Smooth muscle cell (in vitro differentiated cells): ENCODE data around the gene GDAP1L1. TPM values are rescaled to one million over a fixed set of nuclear protein-coding genes. Genes with fewer than 3 reads are reported as not detected.

ENCODE experiments used
- DNase-seq: peaks from one replicate; lab custom pipeline; 2025; ENCODE audit not compliant: unreplicated experiment; lab: John Stamatoyannopoulos, UW
- H2AFZ ChIP-seq: fragments of 200-600 bp; sonication (generic); 2 replicates; pipeline ENCODE4 v1.6.0; 2016; ENCODE audit warnings: antibody characterized with exemption, low read depth, mild to moderate bottlenecking
- H3F3A ChIP-seq: fragments of 200-600 bp; sonication (generic); 2 replicates; pipeline ENCODE4 v1.6.0; 2017; ENCODE audit warnings: antibody characterized with exemption, low read depth
- H3K27ac ChIP-seq: fragments of 200-600 bp; sonication (generic); 2 replicates; pipeline ENCODE4 v1.5.1; 2016; ENCODE audit warnings: low read depth, mild to moderate bottlenecking
- H3K27me3 ChIP-seq: fragments of 200-600 bp; sonication (generic); 2 replicates; pipeline ENCODE4 v1.6.1; 2016; ENCODE audit warnings: low read depth, mild to moderate bottlenecking
- H3K36me3 ChIP-seq: fragments of 200-600 bp; sonication (generic); 2 replicates; pipeline ENCODE4 v1.5.1; 2016; ENCODE audit warnings: low read depth
- H3K4me1 ChIP-seq: fragments of 200-600 bp; sonication (generic); 2 replicates; pipeline ENCODE4 v1.5.1; 2016; ENCODE audit warnings: low read depth
- H3K4me2 ChIP-seq: fragments of 200-600 bp; sonication (generic); 2 replicates; pipeline ENCODE4 v1.6.0; 2016; ENCODE audit warnings: mild to moderate bottlenecking
- H3K4me3 ChIP-seq: fragments of 200-600 bp; sonication (generic); 2 replicates; pipeline ENCODE4 v1.5.1; 2016; ENCODE audit warnings: mild to moderate bottlenecking
- H3K79me2 ChIP-seq: fragments of 200-600 bp; sonication (generic); 2 replicates; pipeline ENCODE4 v1.6.0; 2016; ENCODE audit warnings: low read depth, mild to moderate bottlenecking
- H3K9ac ChIP-seq: fragments of 200-600 bp; sonication (generic); 2 replicates; pipeline ENCODE4 v1.6.0; 2016; ENCODE audit warnings: low read depth
- H3K9me3 ChIP-seq: fragments of 200-600 bp; sonication (generic); replicated peaks from 2 replicates; pipeline ENCODE4 v1.5.1; 2016; ENCODE audit warnings: low read depth
- H4K20me1 ChIP-seq: fragments of 200-600 bp; sonication (generic); 2 replicates; pipeline ENCODE4 v1.6.0; 2016; ENCODE audit warnings: low read depth
- WGBS: methylation state at CpG from one replicate; pipeline ENCODE4 v1.1.7; 2016; ENCODE audit warnings: low lambda C conversion rate; 5-methylcytosine and 5-hydroxymethylcytosine counted together
- polyA plus RNA-seq: library from polyadenylated mRNA; unstranded; fragments of >200 nt; fragmentation: Nextera tagmentation; extraction: Ambion mirVana; gene quantifications from 2 replicates; pipeline ENCODE4 v1.2.1, GENCODE V29; 2016
- total RNA-seq: library from RNA; depleted of rRNA; stranded (reverse); fragments of >200 nt; gene quantifications from 2 replicates; pipeline ENCODE4 v1.2.3, GENCODE V29; 2014
- TF ChIP-seq, protein P1 (sequence below): fragments of 200-600 bp; sonication (generic); IDR thresholded peaks from 2 replicates; pipeline ENCODE4 v1.5.1; 2017; ENCODE audit warnings: borderline replicate concordance, mild to moderate bottlenecking, antibody characterized with exemption; ENCODE audit not compliant: insufficient read depth, poor library complexity, severe bottlenecking

GDAP1L1 gene
- total and polyA plus RNA-seq, 2 experiments from 2014 or later: not detected

DNA sequence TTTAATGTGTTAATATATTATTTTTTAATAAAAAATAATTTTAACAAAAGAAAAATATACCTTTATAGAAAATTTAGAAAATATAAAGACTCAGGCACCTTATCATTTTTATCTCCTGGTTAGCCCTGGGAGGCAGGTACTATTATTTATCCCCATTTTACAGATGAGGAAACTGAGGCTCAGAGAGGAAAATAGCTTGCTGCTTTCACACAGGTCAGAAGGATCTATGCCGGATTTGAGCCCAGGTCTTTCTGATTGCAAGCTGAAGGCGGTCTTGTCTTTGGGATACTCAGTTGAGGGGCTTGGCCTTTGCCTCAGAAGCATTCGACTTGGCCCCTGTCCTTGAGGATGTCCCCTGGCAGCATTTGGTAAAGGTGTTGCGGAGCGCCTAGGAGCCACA lies 25.1 kb upstream of the GDAP1L1 start:
- Histone ChIP-seq H3K79me2 (no peaks in the 10 kb centered on the region), H3K27me3 (no peaks in the 10 kb centered on the region), H3K36me3 (no peaks in the 10 kb centered on the region), H3K9me3 (no peaks in the 10 kb centered on the region), H3K27ac (no peak overlapping the region), H3K4me2 (no peak overlapping the region), H3K4me3 (no peak overlapping the region), H3K9ac (no peak overlapping the region), H4K20me1 (no peaks in the 10 kb centered on the region), H2AFZ (no peak overlapping the region), H3F3A (no peaks in the 10 kb centered on the region), H3K4me1 (no peaks in the 10 kb centered on the region)
- over 99% methylated on average over 5 of the region's 5 CpGs for WGBS
- TF ChIP-seq, protein P1, sequence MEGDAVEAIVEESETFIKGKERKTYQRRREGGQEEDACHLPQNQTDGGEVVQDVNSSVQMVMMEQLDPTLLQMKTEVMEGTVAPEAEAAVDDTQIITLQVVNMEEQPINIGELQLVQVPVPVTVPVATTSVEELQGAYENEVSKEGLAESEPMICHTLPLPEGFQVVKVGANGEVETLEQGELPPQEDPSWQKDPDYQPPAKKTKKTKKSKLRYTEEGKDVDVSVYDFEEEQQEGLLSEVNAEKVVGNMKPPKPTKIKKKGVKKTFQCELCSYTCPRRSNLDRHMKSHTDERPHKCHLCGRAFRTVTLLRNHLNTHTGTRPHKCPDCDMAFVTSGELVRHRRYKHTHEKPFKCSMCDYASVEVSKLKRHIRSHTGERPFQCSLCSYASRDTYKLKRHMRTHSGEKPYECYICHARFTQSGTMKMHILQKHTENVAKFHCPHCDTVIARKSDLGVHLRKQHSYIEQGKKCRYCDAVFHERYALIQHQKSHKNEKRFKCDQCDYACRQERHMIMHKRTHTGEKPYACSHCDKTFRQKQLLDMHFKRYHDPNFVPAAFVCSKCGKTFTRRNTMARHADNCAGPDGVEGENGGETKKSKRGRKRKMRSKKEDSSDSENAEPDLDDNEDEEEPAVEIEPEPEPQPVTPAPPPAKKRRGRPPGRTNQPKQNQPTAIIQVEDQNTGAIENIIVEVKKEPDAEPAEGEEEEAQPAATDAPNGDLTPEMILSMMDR: no peak
- no peak for DNase-seq

DNA sequence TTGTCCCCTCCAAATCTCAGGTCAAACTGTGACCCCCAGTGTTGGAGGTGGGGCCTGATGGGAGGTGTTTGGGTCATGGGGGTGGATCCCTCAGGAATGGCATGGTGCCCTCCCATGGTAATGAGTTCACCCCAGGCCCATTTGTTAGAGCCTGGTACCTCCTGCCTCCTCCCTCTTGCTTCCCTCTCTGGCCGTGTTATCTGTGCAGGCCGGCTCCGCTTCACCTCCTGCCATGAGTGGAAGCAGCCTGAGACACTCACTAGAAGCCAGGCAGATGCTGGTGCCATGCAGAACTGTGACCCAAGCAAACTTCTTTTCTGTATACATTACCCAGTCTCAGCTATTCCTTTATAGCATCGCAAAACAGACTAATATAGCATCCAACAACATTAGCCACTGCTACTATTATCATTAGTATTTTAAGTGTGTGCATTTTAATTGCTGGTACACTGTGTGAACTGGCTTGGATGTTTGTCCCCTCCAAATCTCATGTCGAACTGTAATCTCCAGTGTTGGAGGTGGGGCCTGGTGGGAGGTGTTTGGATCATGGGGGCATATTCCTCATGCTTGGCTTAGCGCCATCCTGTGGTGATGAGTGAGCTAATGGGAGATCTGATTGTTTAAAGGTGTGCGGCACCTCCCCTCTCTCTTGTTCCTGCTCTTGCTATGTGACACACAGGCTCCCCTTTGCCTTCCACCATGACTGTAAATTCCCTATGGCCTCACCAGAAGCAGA lies 24.3 kb upstream of the GDAP1L1 start:
- H3K9me3 ChIP-seq: no peaks in the 10 kb centered on the region
- TF ChIP-seq, protein P1: no peak
- no peaks in the 10 kb centered on the region for H3F3A ChIP-seq
- no peak overlapping the region for H2AFZ ChIP-seq
- no peaks in the 10 kb centered on the region for H3K79me2 ChIP-seq
- H4K20me1 ChIP-seq: no peaks in the 10 kb centered on the region
- H3K27ac ChIP-seq: no peak overlapping the region
- no peaks in the 10 kb centered on the region for H3K4me1 ChIP-seq
- no peak overlapping the region for H3K4me2 ChIP-seq
- H3K27me3 ChIP-seq: no peaks in the 10 kb centered on the region
- no peak for DNase-seq
- WGBS: 72% methylated on average over 7 of the region's 7 CpGs
- H3K9ac ChIP-seq: no peak overlapping the region
- no peaks in the 10 kb centered on the region for H3K36me3 ChIP-seq
- H3K4me3 ChIP-seq: no peak overlapping the region

DNA sequence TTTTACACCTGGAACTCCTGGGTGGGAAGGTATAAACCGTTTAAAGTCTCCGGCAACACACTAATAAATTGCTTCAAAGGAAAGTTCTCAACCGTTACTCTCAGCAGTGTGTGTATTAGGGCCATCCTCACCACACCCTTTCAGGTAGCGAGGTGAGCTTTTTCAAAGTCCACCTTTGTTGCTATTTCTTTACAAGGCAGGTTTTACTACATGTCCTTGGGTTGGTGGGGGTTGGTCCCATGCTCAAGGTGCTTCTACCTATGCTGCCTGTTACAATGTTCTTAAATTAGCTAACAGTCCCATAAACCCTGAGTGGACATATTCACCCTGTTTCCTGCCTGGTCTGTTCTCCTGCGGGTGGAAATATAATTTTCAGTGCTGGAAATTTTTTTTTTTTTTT lies 23.4 kb upstream of the GDAP1L1 start:
- no peak for DNase-seq
- Histone ChIP-seq H3K9me3 (no peaks in the 10 kb centered on the region), H3K79me2 (no peaks in the 10 kb centered on the region), H3K36me3 (no peaks in the 10 kb centered on the region), H3K4me3 (no peak overlapping the region), H3K27me3 (no peaks in the 10 kb centered on the region), H3K9ac (no peak overlapping the region), H3K4me2 (no peak overlapping the region), H3K4me1 (no peaks in the 10 kb centered on the region), H3F3A (no peaks in the 10 kb centered on the region), H3K27ac (no peak overlapping the region), H4K20me1 (no peaks in the 10 kb centered on the region), H2AFZ (no peak overlapping the region)
- 90% methylated on average over 5 of the region's 5 CpGs for WGBS
- TF ChIP-seq, protein P1: no peak

DNA sequence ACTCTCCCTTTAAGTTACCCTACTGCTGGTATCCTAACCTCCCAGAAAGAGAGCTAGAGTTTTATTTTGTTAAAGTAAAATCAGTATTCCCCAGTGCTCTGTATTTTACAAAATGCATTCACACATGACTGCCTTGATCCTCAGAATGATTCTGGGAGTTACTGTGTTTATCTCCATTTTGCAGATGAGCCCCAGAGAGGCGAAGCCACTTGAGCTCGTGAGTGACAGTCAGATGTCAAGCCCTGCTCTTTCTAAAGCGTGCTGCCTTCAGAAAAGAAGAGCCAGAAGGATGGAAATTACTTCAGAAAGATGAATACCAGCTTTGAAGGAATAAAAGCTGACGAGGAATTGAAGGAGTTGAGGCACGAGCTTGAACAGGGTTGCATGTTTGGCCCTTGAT lies 22.5 kb upstream of the GDAP1L1 start:
- no peaks in the 10 kb centered on the region for H3K36me3 ChIP-seq
- H3K4me1 ChIP-seq: no peaks in the 10 kb centered on the region
- 94% methylated on average over 5 of the region's 5 CpGs for WGBS

More for the DNA sequence above, 22.5 kb upstream of the GDAP1L1 start:
- no peaks in the 10 kb centered on the region for H3F3A ChIP-seq
- no peak overlapping the region for H3K27ac ChIP-seq
- TF ChIP-seq, protein P1: no peak
- no peak overlapping the region for H2AFZ ChIP-seq
- no peaks in the 10 kb centered on the region for H3K9me3 ChIP-seq
- H4K20me1 ChIP-seq: no peaks in the 10 kb centered on the region
- no peak overlapping the region for H3K4me3 ChIP-seq
- H3K9ac ChIP-seq: no peak overlapping the region
- DNase-seq: no peak
- no peaks in the 10 kb centered on the region for H3K79me2 ChIP-seq
- no peaks in the 10 kb centered on the region for H3K27me3 ChIP-seq
- no peak overlapping the region for H3K4me2 ChIP-seq
